Neural cell (in vitro differentiated cells): ENCODE results near the gene S100A2. TPM values are rescaled to one million over a fixed set of nuclear protein-coding genes. Genes with fewer than 3 reads are reported as not detected.
"Not testable (repeated sequence)": the region's sequence is repeated elsewhere in the genome, so short reads cannot be mapped to it uniquely, and the experiment has no call there.

ENCODE experiments used
- H2AFZ ChIP-seq: fragments of 200-600, 300-800 bp; sonication (generic), shearing (Covaris generic); 2 replicates; pipeline ENCODE4 v1.6.0; 2014; ENCODE audit warnings: low read depth, mild to moderate bottlenecking, antibody characterized with exemption, low read length, moderate library complexity
- H3F3A ChIP-seq: fragments of 200-600 bp; shearing (Covaris generic); 2 replicates; pipeline ENCODE4 v1.6.1; 2016; ENCODE audit warnings: mild to moderate bottlenecking, moderate library complexity, mixed read lengths, antibody characterized with exemption, low read length; ENCODE audit not compliant: insufficient read depth, poor library complexity, severe bottlenecking
- H3K27ac ChIP-seq: fragments of 200-600, 300-800 bp; sonication (generic), shearing (Covaris generic); 2 replicates; pipeline ENCODE4 v1.5.1; 2014; ENCODE audit warnings: mild to moderate bottlenecking, low read length, moderate library complexity
- H3K27me3 ChIP-seq: fragments of 300-800, 200-600 bp; sonication (generic), shearing (Covaris generic); 2 replicates; pipeline ENCODE4 v1.6.0; 2014; ENCODE audit warnings: mild to moderate bottlenecking, low read depth, low read length, moderate library complexity; ENCODE audit not compliant: insufficient read depth
- H3K36me3 ChIP-seq: fragments of 300-800, 200-600 bp; sonication (generic), shearing (Covaris generic); 2 replicates; pipeline ENCODE4 v1.5.1; 2014; ENCODE audit warnings: mild to moderate bottlenecking, antibody characterized with exemption, low read length, moderate library complexity; ENCODE audit not compliant: insufficient read depth
- H3K4me2 ChIP-seq: fragments of 300-800, 200-600 bp; sonication (generic), shearing (Covaris generic); 2 replicates; pipeline ENCODE4 v1.6.0; 2014; ENCODE audit warnings: mild to moderate bottlenecking, low read length
- H3K4me3 ChIP-seq: fragments of 300-800, 200-600 bp; sonication (generic), shearing (Covaris generic); 2 replicates; pipeline ENCODE4 v1.5.1; 2014; ENCODE audit warnings: mild to moderate bottlenecking, low read length, moderate library complexity
- H3K79me2 ChIP-seq: fragments of 200-600 bp; shearing (Covaris generic); replicated peaks from 2 replicates; pipeline ENCODE4 v1.6.0; 2014; ENCODE audit warnings: mild to moderate bottlenecking, low read length, moderate library complexity; ENCODE audit not compliant: insufficient read depth
- H3K9ac ChIP-seq: fragments of 300-800, 200-600 bp; sonication (generic), shearing (Covaris generic); 2 replicates; pipeline ENCODE4 v1.6.1; 2016; ENCODE audit warnings: mild to moderate bottlenecking, low read length, mixed read lengths
- H3K9me2 ChIP-seq: fragments of 200-600 bp; shearing (Covaris generic); 2 replicates; pipeline ENCODE4 v1.6.1; 2016; ENCODE audit warnings: mild to moderate bottlenecking, low read length, mixed read lengths; ENCODE audit not compliant: insufficient read depth
- H3K9me3 ChIP-seq: fragments of 200-600, 300-800 bp; sonication (generic), shearing (Covaris generic); 2 replicates; pipeline ENCODE4 v1.6.1; 2016; ENCODE audit warnings: mild to moderate bottlenecking, mixed run types, low read length, moderate library complexity, mixed read lengths
- H4K20me1 ChIP-seq: fragments of 200-600 bp; shearing (Covaris generic); 2 replicates; pipeline ENCODE4 v1.6.1; 2016; ENCODE audit warnings: mild to moderate bottlenecking, mixed run types; ENCODE audit not compliant: insufficient read depth
- EP300 ChIP-seq: fragments of 450-650 bp; conservative IDR thresholded peaks from 2 replicates; pipeline ENCODE4 v1.6.1; 2014; ENCODE audit warnings: antibody characterized with exemption, mild to moderate bottlenecking, moderate library complexity; ENCODE audit not compliant: poor library complexity, severe bottlenecking
- EZH2 ChIP-seq: fragments of 200-600, 300-800 bp; shearing (Covaris generic), sonication (generic); IDR thresholded peaks from 2 replicates; pipeline ENCODE4 v1.6.1; 2014; ENCODE audit warnings: antibody characterized with exemption, low read length, borderline replicate concordance, mild to moderate bottlenecking; ENCODE audit not compliant: insufficient read depth, poor library complexity, severe bottlenecking
- MXI1 ChIP-seq: fragments of 450-650 bp; conservative IDR thresholded peaks from 2 replicates; pipeline ENCODE4 v1.6.1; 2014; ENCODE audit warnings: antibody characterized with exemption, mild to moderate bottlenecking; ENCODE audit not compliant: poor library complexity, severe bottlenecking
- RAD21 ChIP-seq: fragments of 450-650 bp; conservative IDR thresholded peaks from 2 replicates; pipeline ENCODE4 v1.6.1; 2014; ENCODE audit warnings: antibody characterized with exemption, mild to moderate bottlenecking, moderate library complexity
- TAF1 ChIP-seq: IDR thresholded peaks from 2 replicates; pipeline ENCODE4 v1.6.1; 2012; ENCODE audit warnings: low read depth
- polyA plus RNA-seq: library from polyadenylated mRNA; depleted of rRNA; stranded (reverse); fragments of >200 nt; gene quantifications from 2 replicates; pipeline ENCODE4 v1.2.3, GENCODE V29; 2014
- TF ChIP-seq, protein P1 (sequence below): fragments of 450-650 bp; IDR thresholded peaks from 2 replicates; pipeline ENCODE4 v1.5.1; 2014; ENCODE audit warnings: antibody characterized with exemption, mild to moderate bottlenecking, moderate library complexity; ENCODE audit not compliant: poor library complexity, severe bottlenecking
- TF ChIP-seq, protein P2 (sequence below): IDR thresholded peaks from 2 replicates; pipeline ENCODE4 v1.6.1; 2012; ENCODE audit warnings: borderline replicate concordance

S100A2 gene
- polyA plus RNA-seq, 1 donor from 2014 or later, result not detected

DNA sequence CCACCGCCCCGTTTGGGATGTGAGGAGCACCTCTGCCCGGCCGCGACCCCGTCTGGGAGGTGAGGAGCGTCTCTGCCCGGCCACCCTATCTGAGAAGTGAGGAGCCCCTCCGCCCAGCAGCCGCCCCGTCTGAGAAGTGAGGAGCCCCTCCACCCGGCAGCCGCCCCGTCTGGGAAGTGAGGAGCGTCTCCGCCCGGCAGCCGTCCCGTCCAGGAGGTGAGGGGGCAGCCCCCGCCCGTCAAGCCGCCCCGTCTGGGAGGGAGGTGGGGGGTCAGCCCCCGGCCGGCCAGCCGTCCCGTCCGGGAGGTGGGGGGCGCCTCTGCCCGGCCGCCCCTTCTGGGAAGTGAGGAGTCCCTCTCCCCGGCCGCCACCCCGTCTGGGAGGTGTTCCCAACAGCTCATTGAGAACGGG is 9.4 kb upstream of the S100A2 start:
- H2AFZ ChIP-seq, H3K79me2 ChIP-seq, H3K27ac ChIP-seq, H3K4me3 ChIP-seq, H4K20me1 ChIP-seq, H3F3A ChIP-seq, H3K27me3 ChIP-seq, H3K4me2 ChIP-seq, H3K36me3 ChIP-seq, H3K9me3 ChIP-seq, H3K9me2 ChIP-seq, H3K9ac ChIP-seq: not testable (repeated sequence)

DNA sequence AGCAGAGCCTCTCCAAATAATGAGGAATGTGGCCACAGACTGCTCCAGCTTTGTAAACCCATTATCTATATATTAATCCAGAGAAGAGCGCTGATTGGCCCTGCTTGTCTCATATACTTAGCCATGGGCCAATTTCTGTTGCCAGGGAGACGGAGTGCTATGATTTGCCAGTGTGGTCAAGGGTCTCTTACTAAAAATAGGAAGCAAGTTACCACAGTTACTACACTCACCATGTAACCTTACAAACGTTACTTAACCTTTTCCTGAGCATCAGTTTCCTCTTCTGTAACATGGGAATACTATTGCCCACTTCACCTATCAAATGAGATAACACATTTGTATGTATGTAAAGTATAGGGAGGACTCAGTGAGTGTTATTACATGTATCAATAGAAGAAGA is 7.7 kb upstream of the S100A2 start:
- no peaks in the 10 kb centered on the region for H3K36me3 ChIP-seq
- no peak overlapping the region for H3K4me2 ChIP-seq
- H3K9me2 ChIP-seq, result no peaks in the 10 kb centered on the region
- no peaks in the 10 kb centered on the region for H4K20me1 ChIP-seq
- H3F3A ChIP-seq, result no peaks in the 10 kb centered on the region
- TF ChIP-seq EZH2 (no peak), MXI1 (no peak), RAD21 (no peak)
- TF ChIP-seq, protein P1, sequence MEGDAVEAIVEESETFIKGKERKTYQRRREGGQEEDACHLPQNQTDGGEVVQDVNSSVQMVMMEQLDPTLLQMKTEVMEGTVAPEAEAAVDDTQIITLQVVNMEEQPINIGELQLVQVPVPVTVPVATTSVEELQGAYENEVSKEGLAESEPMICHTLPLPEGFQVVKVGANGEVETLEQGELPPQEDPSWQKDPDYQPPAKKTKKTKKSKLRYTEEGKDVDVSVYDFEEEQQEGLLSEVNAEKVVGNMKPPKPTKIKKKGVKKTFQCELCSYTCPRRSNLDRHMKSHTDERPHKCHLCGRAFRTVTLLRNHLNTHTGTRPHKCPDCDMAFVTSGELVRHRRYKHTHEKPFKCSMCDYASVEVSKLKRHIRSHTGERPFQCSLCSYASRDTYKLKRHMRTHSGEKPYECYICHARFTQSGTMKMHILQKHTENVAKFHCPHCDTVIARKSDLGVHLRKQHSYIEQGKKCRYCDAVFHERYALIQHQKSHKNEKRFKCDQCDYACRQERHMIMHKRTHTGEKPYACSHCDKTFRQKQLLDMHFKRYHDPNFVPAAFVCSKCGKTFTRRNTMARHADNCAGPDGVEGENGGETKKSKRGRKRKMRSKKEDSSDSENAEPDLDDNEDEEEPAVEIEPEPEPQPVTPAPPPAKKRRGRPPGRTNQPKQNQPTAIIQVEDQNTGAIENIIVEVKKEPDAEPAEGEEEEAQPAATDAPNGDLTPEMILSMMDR, result no peak
- TF ChIP-seq, protein P2, sequence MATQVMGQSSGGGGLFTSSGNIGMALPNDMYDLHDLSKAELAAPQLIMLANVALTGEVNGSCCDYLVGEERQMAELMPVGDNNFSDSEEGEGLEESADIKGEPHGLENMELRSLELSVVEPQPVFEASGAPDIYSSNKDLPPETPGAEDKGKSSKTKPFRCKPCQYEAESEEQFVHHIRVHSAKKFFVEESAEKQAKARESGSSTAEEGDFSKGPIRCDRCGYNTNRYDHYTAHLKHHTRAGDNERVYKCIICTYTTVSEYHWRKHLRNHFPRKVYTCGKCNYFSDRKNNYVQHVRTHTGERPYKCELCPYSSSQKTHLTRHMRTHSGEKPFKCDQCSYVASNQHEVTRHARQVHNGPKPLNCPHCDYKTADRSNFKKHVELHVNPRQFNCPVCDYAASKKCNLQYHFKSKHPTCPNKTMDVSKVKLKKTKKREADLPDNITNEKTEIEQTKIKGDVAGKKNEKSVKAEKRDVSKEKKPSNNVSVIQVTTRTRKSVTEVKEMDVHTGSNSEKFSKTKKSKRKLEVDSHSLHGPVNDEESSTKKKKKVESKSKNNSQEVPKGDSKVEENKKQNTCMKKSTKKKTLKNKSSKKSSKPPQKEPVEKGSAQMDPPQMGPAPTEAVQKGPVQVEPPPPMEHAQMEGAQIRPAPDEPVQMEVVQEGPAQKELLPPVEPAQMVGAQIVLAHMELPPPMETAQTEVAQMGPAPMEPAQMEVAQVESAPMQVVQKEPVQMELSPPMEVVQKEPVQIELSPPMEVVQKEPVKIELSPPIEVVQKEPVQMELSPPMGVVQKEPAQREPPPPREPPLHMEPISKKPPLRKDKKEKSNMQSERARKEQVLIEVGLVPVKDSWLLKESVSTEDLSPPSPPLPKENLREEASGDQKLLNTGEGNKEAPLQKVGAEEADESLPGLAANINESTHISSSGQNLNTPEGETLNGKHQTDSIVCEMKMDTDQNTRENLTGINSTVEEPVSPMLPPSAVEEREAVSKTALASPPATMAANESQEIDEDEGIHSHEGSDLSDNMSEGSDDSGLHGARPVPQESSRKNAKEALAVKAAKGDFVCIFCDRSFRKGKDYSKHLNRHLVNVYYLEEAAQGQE, result no peak
- H3K4me3 ChIP-seq, result no peak overlapping the region
- peak overlapping the region; percentile 53 for H3K27ac ChIP-seq
- no peak overlapping the region for H2AFZ ChIP-seq
- H3K79me2 ChIP-seq, result no peaks in the 10 kb centered on the region
- H3K9ac ChIP-seq, result peak overlapping the region; percentile 9
- no peaks in the 10 kb centered on the region for H3K9me3 ChIP-seq
- H3K27me3 ChIP-seq, result no peaks in the 10 kb centered on the region

DNA sequence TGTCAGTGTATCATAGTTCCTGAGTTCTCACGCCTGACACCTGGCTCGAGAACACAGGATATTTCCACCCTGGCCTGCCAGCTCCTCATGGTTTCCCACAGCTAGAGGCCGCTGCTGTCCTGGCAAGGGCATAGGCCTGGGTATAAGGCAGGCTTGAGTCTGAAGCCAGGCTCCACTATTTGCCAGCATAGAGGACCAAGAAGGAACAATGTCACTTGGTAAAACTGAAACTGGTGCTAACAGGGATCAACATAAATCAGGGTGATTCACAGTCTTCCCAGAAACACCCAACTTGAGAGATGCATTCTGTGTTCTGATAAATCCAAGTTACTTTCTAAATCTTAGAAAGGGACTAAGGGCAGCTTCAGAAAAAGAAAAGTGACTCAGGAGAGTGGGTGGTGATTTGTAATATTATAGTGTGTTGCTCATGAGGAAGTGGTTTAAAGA is 6.9 kb upstream of the S100A2 start:
- Histone ChIP-seq H3K27ac (peak overlapping the region; percentile 53), H3K9me3 (no peaks in the 10 kb centered on the region), H3K4me2 (no peak overlapping the region), H3F3A (no peaks in the 10 kb centered on the region), H3K27me3 (no peaks in the 10 kb centered on the region), H3K79me2 (no peaks in the 10 kb centered on the region), H4K20me1 (no peaks in the 10 kb centered on the region), H3K9ac (no peak overlapping the region), H3K4me3 (no peak overlapping the region), H3K36me3 (no peaks in the 10 kb centered on the region), H3K9me2 (no peaks in the 10 kb centered on the region), H2AFZ (no peak overlapping the region)
- TF ChIP-seq TAF1, result no peak
- TF ChIP-seq EP300, result no peak
- TF ChIP-seq, protein P1, result peak; percentile 27
- TF ChIP-seq RAD21, result no peak
